Urothelium cell line (cell line): ENCODE results near the gene IGFBP1.
"Not testable (repeated sequence)": the region's sequence is repeated elsewhere in the genome, so short reads cannot be mapped to it uniquely, and the experiment has no call there.

Experiments
- DNase-seq: peaks from one replicate; pipeline ENCODE4 v3.0.0; 2011; ENCODE audit warnings: low spot score, mixed read lengths
- FAIRE-seq: peaks from 2 replicates; lab custom pipeline; 2011; peaks lifted over from hg19 to GRCh38; lab: Jason Lieb, UNC

Gene IGFBP1

GRCh38 chr7:45924283-45924682 lies 36.0 kb downstream of the IGFBP1 start:
- FAIRE-seq (no peak), DNase-seq (peak; percentile 87)

DNA sequence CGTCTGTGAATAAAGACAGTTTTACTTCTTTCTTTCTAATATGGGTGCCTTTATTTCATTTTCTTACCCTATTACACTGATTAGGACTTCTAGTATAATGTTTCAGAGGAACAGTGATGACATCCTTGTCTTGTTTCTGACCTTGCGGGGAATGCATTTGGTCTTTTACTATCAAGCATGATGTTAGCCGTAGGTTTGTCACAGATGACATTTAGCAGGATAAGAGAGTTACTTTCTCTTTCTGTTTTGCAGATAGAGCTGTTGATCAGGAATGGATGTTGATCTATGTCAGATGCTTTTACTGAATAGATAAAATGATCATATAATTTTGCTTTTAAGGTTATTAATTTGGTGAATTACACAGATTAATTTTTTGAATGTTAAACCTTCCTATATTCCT lies 39.4 kb downstream of the IGFBP1 start:
- DNase-seq, result no peak
- no peak for FAIRE-seq

DNA sequence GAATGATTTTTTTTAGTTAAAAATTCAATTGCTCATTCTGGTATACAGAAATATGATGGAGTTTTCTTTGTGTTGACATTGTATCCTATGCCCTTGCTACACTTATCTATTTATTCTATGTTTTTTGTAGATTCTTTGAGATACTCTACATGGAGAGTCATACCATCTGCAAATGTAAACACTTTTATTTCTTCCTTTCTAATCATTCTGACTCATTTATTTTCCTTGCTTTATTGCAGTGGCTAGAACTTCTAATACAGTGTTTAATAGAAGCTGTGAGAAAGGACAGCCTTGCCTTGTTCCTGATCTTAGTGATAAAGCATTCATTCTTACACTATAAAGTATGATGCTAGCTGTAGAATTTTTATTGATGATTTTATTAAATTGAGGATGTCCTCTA lies 42.7 kb downstream of the IGFBP1 start:
- DNase-seq (no peak), FAIRE-seq (no peak)

- FAIRE-seq (no peak), DNase-seq (no peak)
These were observed 49.0 kb downstream of the IGFBP1 start for GRCh38 chr7:45937301-45937700.

GRCh38 chr7:45937862-45938261 lies 49.6 kb downstream of the IGFBP1 start:
- FAIRE-seq (peak; percentile 99), DNase-seq (no peak)

DNA sequence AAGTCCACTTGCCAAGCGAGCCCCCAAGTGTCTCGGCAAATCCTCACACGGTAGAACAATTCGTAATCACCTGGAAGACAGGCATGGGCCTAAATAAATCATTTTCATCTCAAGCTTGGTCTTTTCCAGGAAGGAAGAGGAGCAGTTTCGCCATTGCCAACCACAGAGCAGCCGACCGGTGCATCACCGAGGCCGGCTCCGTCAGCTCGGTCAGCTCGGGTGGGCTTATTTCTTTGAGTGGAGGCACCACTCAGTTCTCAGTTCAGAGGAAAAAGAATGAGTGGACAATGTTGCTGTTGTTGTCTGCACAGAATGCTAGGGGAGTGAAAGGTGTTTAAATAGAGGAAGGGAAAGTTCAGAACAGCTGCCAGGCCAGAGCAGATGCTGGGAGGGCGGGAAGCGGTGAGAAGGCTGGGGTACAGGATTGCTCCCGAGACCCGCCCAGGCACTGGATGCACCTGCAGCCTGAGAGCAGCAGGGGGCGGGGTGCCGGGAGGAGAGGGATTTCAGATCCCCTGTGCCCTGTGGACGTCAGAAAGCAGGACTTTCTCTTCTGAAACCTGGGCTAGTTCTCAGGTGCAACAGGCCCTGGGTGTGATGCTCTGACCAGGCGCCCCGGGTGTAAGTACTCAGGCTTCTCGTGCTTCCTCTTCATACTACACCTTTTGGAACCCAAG lies 50.5 kb downstream of the IGFBP1 start:
- no peak for DNase-seq
- FAIRE-seq, result no peak

DNA sequence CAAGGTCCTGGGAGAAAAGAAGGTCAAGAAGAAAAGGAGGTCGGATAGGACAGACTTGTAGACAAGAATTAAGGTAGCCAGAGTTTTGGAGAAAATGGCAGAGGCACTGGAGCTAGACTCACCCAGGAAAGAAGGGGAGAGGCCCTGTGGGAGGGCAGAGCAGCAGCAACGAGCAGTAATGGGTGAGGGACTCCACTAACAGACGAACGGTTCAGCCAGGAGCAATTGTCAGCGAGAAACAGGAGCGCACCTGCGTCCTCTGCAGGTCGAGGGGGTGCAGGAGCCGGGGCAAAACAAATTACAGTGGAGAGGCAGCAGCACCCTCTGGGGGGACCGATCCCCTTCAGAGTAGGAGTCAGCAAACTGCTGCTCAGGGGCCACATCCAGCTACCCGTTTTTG lies 51.3 kb downstream of the IGFBP1 start:
- FAIRE-seq (no peak), DNase-seq (no peak)

GRCh38 chr7:45940237-45940781 lies 52.0 kb downstream of the IGFBP1 start:
- not testable (repeated sequence) for DNase-seq, FAIRE-seq

DNA sequence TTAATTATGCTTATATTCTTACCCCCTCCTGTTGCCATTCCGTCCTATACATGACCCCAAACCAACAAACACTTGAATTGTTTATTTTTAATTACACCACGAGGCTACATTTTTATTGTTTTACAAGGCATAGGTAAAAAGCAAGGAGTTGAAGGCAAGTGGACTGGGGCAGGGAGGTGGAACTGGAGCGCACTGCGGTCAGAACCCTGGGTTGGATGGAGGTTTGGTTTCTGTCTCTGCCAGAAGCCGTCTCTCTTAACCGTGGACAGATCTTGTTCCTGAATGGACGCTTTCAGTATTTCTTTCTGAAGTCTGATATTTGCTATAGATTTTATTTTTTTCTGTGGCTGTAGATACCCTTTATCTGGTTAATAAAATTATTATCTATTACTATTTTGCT lies 52.7 kb downstream of the IGFBP1 start:
- FAIRE-seq, result no peak

More for the DNA sequence above, 52.7 kb downstream of the IGFBP1 start:
- no peak for DNase-seq
